ENCODE results near the gene A2M.

Gene A2M

GRCh38 chr12:9098463-9099026, 17.2 kb downstream of the A2M start:
- DNase-seq (ENCODE audit: low spot score): no peak

- no peak for DNase-seq (ENCODE audit: low spot score)
These were observed 17.6 kb downstream of the A2M start for GRCh38 chr12:9098115-9098452.

GRCh38 chr12:9096563-9097176, 19.0 kb downstream of the A2M start:
- no peak for DNase-seq (ENCODE audit: low spot score)

- no peak for DNase-seq (ENCODE audit: low spot score)
These were observed 20.4 kb downstream of the A2M start for GRCh38 chr12:9095322-9095721.

- DNase-seq (ENCODE audit: low spot score): no peak
These were observed 21.1 kb downstream of the A2M start for GRCh38 chr12:9094512-9095206.

GRCh38 chr12:9091891-9092598, 23.7 kb downstream of the A2M start:
- no peak for DNase-seq (ENCODE audit: low spot score)

GRCh38 chr12:9090220-9090619, 25.5 kb downstream of the A2M start:
- DNase-seq (ENCODE audit: low spot score): no peak

- DNase-seq (ENCODE audit: low spot score): no peak
These were observed 28.5 kb downstream of the A2M start for GRCh38 chr12:9087087-9087835.

- DNase-seq (ENCODE audit: low spot score): no peak
These were observed 29.6 kb downstream of the A2M start for GRCh38 chr12:9086087-9086486.

GRCh38 chr12:9084417-9084816, 31.3 kb downstream of the A2M start:
- DNase-seq (ENCODE audit: low spot score): no peak

- DNase-seq (ENCODE audit: low spot score): no peak
These were observed 31.9 kb downstream of the A2M start for GRCh38 chr12:9083793-9084192.

GRCh38 chr12:9081667-9082427, 33.9 kb downstream of the A2M start:
- no peak for DNase-seq (ENCODE audit: low spot score)

- DNase-seq (ENCODE audit: low spot score): no peak
These were observed 35.6 kb downstream of the A2M start for GRCh38 chr12:9079883-9080675.

- no peak for DNase-seq (ENCODE audit: low spot score)
These were observed 36.6 kb downstream of the A2M start for GRCh38 chr12:9079082-9079481.

- no peak for DNase-seq (ENCODE audit: low spot score)
These were observed 38.3 kb downstream of the A2M start for GRCh38 chr12:9077152-9078031.

GRCh38 chr12:9076733-9077132, 39.0 kb downstream of the A2M start:
- DNase-seq (ENCODE audit: low spot score): no peak

GRCh38 chr12:9075138-9075535, 40.6 kb downstream of the A2M start:
- DNase-seq (ENCODE audit: low spot score): no peak

GRCh38 chr12:9074484-9075137, 41.1 kb downstream of the A2M start:
- no peak for DNase-seq (ENCODE audit: low spot score)

- DNase-seq (ENCODE audit: low spot score): no peak
These were observed 42.6 kb downstream of the A2M start for GRCh38 chr12:9073076-9073475.

Data from AG08396 (cell line).